A673 (cell line): ENCODE measurements around the gene MACROD1. TPM values are rescaled to one million over a fixed set of nuclear protein-coding genes. Genes with fewer than 3 reads are reported as not detected.
"Not testable (repeated sequence)": the region's sequence is repeated elsewhere in the genome, so short reads cannot be mapped to it uniquely, and the experiment has no call there.

Source experiments
- BruUV-seq: library from RNA; stranded (reverse); fragments of 400-500 nt; replicated peaks from 2 replicates; lab custom pipeline; 2021; lab: Mats Ljungman, UMichigan
- CTCF ChIA-PET: fragments of 300-600 bp; sonication (Branson Sonifier 250); formaldehyde crosslinking; loops from one replicate; lab custom pipeline; 2022; ENCODE audit warnings: antibody characterized with exemption; lab: Charles Lee
- POLR2A ChIA-PET: fragments of 300-600 bp; sonication (Branson Sonifier 250); formaldehyde crosslinking; loops from one replicate; lab custom pipeline; 2022; ENCODE audit warnings: antibody characterized with exemption; ENCODE audit not compliant: low non-redundant PET; lab: Charles Lee
- DNase-seq: peaks from one replicate; pipeline ENCODE4 v3.0.0-alpha.2; 2015; ENCODE audit warnings: low spot score
- H3K27ac ChIP-seq: fragments of 200-600 bp; sonication (generic); 2 replicates; pipeline ENCODE4 v1.5.1; 2016; ENCODE audit warnings: mixed run types, low read depth, mild to moderate bottlenecking, mixed read lengths, antibody characterized with exemption, low read length; ENCODE audit not compliant: poor library complexity, severe bottlenecking
- H3K27me3 ChIP-seq: fragments of 200-600 bp; sonication (generic); replicated peaks from 2 replicates; pipeline ENCODE4 v1.6.1; 2017; ENCODE audit warnings: mixed run types, low read depth, mild to moderate bottlenecking, mixed read lengths, antibody characterized with exemption, low read length; ENCODE audit not compliant: insufficient read depth, poor library complexity
- H3K36me3 ChIP-seq: fragments of 200-600 bp; sonication (generic); 2 replicates; pipeline ENCODE4 v1.6.1; 2016; ENCODE audit warnings: mixed run types, mild to moderate bottlenecking, mixed read lengths, antibody characterized with exemption, low read length; ENCODE audit not compliant: insufficient read depth, poor library complexity, severe bottlenecking
- H3K4me1 ChIP-seq: fragments of 200-600 bp; sonication (generic); 2 replicates; pipeline ENCODE4 v1.6.1; 2017; ENCODE audit warnings: mixed run types, mild to moderate bottlenecking, mixed read lengths, antibody characterized with exemption, low read length; ENCODE audit not compliant: insufficient read depth, poor library complexity, severe bottlenecking
- H3K4me3 ChIP-seq: fragments of 200-600 bp; sonication (generic); 2 replicates; pipeline ENCODE4 v1.5.1; 2016; ENCODE audit warnings: low read depth, mixed run types, mild to moderate bottlenecking, mixed read lengths, low read length; ENCODE audit not compliant: poor library complexity, severe bottlenecking
- H3K9me3 ChIP-seq: fragments of 200-600 bp; sonication (generic); 2 replicates; pipeline ENCODE4 v1.6.1; 2016; ENCODE audit warnings: mixed run types, low read depth, mild to moderate bottlenecking, mixed read lengths, antibody characterized with exemption, low read length; ENCODE audit not compliant: poor library complexity, severe bottlenecking
- CTCF ChIP-seq: fragments of 300-800, 200-600 bp; sonication (generic); conservative IDR thresholded peaks from 2 replicates; pipeline ENCODE4 v1.5.1; 2017; ENCODE audit warnings: low read depth, mild to moderate bottlenecking, antibody characterized with exemption, low read length, moderate library complexity, mixed read lengths
- EZH2 ChIP-seq: fragments of 200-600 bp; sonication (generic); IDR thresholded peaks from 2 replicates; pipeline ENCODE4 v1.6.1; 2017; ENCODE audit warnings: borderline replicate concordance, low read depth, mild to moderate bottlenecking, mixed read lengths, antibody characterized with exemption, low read length; ENCODE audit not compliant: poor library complexity, severe bottlenecking
- intact Hi-C: fragments of 100-400 bp; cut with micrococcal nuclease; formaldehyde crosslinking; loops from one replicate; pipeline ENCODE4 v1.10.0; 2022; ENCODE audit not compliant: unreplicated experiment
- total RNA-seq: library from RNA; stranded (reverse); gene quantifications from 2 replicates; pipeline ENCODE4 v1.2.3, GENCODE V29; 2021

MACROD1 gene
- total RNA-seq, 1 experiment from 2014 or later = 28.7 TPM

- Histone ChIP-seq H3K36me3 (no peaks in the 10 kb centered on the region), H3K27me3 (no peaks in the 10 kb centered on the region), H3K27ac (no peak overlapping the region), H3K9me3 (no peaks in the 10 kb centered on the region), H3K4me1 (peaks cover 14% of the 10 kb centered on the region), H3K4me3 (no peak overlapping the region)
- no TSS peak for BruUV-seq
- no peak for DNase-seq
- ChIA-PET CTCF (no interaction called here), POLR2A (no interaction called here)
- intact Hi-C loops = no loop called here
- TF ChIP-seq CTCF (no peak), EZH2 (no peak)
Measured at GRCh38 chr11:64051297-64051696, 114.6 kb downstream of the MACROD1 start.

- intact Hi-C loops = no loop called here
- TF ChIP-seq EZH2 = no peak
- no peak for TF ChIP-seq CTCF
- CTCF ChIA-PET = no interaction called here
- H3K27ac ChIP-seq = no peak overlapping the region
- no peaks in the 10 kb centered on the region for H3K36me3 ChIP-seq
- H3K9me3 ChIP-seq = no peaks in the 10 kb centered on the region
- no peak overlapping the region for H3K4me3 ChIP-seq
- peaks cover 10% of the 10 kb centered on the region for H3K4me1 ChIP-seq
- no peak for DNase-seq
- H3K27me3 ChIP-seq = no peaks in the 10 kb centered on the region
- no TSS peak for BruUV-seq
- POLR2A ChIA-PET = no interaction called here
Measured at GRCh38 chr11:64049509-64049908, 116.4 kb downstream of the MACROD1 start.

- intact Hi-C loops = no loop called here
- no peak for DNase-seq
- BruUV-seq = no TSS peak
- no peak overlapping the region for H3K27ac ChIP-seq
- H3K36me3 ChIP-seq = no peaks in the 10 kb centered on the region
- no peak for TF ChIP-seq CTCF
- no peak overlapping the region for H3K4me3 ChIP-seq
- POLR2A ChIA-PET = no interaction called here
- peaks cover 12% of the 10 kb centered on the region for H3K4me1 ChIP-seq
- no peaks in the 10 kb centered on the region for H3K9me3 ChIP-seq
- CTCF ChIA-PET = interaction anchor here (0.7 kb wide), 1 partner anchor 26 kb away, joined by 6 read pairs; no protein-coding TSS in a partner anchor
- H3K27me3 ChIP-seq = no peaks in the 10 kb centered on the region
Measured at GRCh38 chr11:64048042-64048854, 117.7 kb downstream of the MACROD1 start.

GRCh38 chr11:64047373-64047772 is 118.5 kb downstream of the MACROD1 start:
- intact Hi-C loops, H3K27me3 ChIP-seq, CTCF ChIA-PET, BruUV-seq, DNase-seq, H3K36me3 ChIP-seq, POLR2A ChIA-PET, H3K4me3 ChIP-seq, H3K27ac ChIP-seq, H3K9me3 ChIP-seq: not testable (repeated sequence)
- H3K4me1 ChIP-seq = peaks cover 12% of the 10 kb centered on the region
